ENCODE results near the gene SPTLC2.

The SPTLC2 gene

DNA sequence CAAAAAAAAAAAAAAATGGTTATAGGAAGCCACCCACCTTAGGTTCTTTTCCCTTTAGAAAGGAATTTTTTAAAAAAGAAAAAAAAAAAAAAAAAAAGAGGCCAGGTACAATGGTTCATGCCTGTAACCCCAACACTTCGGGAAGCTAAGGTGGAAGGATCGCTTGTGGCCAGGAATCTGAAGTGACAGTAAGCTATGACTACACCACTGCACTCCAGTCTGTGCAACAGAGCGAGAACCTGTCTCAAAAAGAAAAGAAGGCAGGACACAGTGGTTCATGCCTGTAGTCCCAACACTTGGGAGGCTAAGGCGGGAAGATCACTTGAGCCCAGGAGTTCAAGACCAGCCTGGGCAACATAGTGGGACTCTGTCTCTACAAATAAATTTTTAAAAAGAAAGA is 36.0 kb downstream of the SPTLC2 start:
- TF ChIP-seq, protein P1, sequence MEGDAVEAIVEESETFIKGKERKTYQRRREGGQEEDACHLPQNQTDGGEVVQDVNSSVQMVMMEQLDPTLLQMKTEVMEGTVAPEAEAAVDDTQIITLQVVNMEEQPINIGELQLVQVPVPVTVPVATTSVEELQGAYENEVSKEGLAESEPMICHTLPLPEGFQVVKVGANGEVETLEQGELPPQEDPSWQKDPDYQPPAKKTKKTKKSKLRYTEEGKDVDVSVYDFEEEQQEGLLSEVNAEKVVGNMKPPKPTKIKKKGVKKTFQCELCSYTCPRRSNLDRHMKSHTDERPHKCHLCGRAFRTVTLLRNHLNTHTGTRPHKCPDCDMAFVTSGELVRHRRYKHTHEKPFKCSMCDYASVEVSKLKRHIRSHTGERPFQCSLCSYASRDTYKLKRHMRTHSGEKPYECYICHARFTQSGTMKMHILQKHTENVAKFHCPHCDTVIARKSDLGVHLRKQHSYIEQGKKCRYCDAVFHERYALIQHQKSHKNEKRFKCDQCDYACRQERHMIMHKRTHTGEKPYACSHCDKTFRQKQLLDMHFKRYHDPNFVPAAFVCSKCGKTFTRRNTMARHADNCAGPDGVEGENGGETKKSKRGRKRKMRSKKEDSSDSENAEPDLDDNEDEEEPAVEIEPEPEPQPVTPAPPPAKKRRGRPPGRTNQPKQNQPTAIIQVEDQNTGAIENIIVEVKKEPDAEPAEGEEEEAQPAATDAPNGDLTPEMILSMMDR (IDR thresholded peaks at IDR 0.05; ENCODE audit: low read depth, low read length, missing control alignments) = no peak
- DNase-seq (ENCODE audit: low read depth) = no peak
- no peak overlapping the region for H3K4me3 ChIP-seq (ENCODE audit: low read depth, low read length)

DNA sequence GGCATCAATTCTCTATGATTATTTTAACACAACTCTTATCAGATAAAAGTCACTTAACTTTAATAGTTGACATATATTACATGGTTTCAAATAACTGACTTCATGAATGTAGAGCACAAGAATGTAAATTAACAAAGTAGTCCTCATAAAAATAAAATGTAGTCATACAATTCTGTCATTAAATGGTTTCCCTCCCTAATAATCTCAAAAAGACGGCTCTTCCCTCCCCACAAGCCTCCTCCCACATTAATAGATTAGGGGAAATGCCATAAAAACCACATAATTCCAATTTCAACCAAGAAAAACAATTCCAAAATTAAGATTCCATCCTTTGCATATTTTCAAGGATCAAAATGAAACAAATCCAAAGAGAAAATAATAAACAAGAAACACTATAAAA is 36.7 kb downstream of the SPTLC2 start:
- TF ChIP-seq, protein P1 (IDR thresholded peaks at IDR 0.05; ENCODE audit: low read depth, low read length, missing control alignments) = no peak
- no peak for DNase-seq (ENCODE audit: low read depth)
- no peak overlapping the region for H3K4me3 ChIP-seq (ENCODE audit: low read depth, low read length)

DNA sequence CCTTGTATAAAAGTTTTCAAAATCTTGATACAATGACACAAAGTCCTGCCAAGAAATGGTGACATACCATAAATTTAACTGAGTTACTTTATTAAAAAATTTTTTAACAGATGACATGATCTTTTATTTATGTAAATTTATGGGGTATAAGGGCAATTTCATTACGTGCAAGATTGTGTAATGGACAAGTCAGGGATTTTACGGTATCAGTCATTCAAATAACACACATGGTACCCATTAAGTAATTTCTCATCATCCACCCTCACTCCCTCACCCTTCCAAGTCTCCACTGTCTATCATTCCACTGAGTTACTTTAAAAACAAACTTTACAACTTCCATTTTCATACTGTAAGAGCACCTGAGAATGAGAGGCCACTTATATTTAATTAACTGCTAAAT is 37.4 kb downstream of the SPTLC2 start:
- DNase-seq (ENCODE audit: low read depth) = no peak
- TF ChIP-seq, protein P1 (IDR thresholded peaks at IDR 0.05; ENCODE audit: low read depth, low read length, missing control alignments) = no peak
- no peak overlapping the region for H3K4me3 ChIP-seq (ENCODE audit: low read depth, low read length)

DNA sequence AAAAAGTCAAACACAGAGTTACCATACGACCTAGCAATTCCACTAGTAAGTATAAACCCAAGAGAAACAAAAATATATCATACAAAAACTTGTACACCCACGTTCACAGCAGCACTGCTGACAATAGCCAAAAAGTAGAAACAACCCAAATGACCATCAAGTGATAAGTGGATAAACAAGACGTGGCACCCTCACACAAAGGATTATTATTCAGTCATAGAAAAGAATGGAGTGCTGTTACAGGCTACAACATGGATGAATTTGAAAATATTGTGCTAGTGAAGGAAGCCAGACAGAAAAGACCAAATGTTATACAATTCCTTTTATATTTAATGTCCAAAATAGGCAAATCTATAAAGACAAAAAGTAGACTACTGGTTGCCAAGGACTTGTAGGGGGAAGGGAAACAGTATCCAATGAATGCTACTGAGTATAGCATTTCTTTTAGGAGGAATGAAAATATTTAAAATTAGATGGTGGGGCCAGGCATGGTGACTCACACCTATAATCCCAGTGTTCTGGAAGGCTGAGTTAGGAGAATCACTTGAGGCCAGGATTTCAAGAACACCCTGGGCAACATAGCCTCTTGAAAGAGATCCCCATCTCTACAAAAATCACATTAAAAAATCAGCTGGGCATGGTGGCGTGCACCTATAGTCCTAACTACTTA is 41.9 kb downstream of the SPTLC2 start:
- no peak overlapping the region for H3K4me3 ChIP-seq (ENCODE audit: low read depth, low read length)
- TF ChIP-seq, protein P1 (IDR thresholded peaks at IDR 0.05; ENCODE audit: low read depth, low read length, missing control alignments) = no peak
- no peak for DNase-seq (ENCODE audit: low read depth)

DNA sequence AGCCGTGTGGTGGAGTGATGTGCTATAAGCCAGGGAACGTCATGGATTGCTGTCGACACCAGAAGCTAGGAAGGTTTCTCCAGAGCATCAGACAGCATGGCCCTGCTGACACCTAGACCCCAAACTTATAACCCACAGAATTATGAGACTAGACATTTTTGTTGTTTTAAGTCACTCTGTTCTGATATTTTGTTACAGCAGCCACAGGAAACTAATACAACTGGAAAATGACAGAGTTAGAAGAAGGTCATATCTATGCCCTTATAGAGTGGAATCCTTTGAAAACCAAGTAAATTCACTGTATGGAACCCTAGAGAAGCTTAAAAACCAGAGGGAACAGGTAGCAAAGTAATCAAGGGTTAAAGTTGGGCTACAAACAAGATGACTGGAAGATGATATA is 42.5 kb downstream of the SPTLC2 start:
- TF ChIP-seq, protein P1 (IDR thresholded peaks at IDR 0.05; ENCODE audit: low read depth, low read length, missing control alignments) = no peak
- DNase-seq (ENCODE audit: low read depth) = no peak
- H3K4me3 ChIP-seq (ENCODE audit: low read depth, low read length) = no peak overlapping the region

DNA sequence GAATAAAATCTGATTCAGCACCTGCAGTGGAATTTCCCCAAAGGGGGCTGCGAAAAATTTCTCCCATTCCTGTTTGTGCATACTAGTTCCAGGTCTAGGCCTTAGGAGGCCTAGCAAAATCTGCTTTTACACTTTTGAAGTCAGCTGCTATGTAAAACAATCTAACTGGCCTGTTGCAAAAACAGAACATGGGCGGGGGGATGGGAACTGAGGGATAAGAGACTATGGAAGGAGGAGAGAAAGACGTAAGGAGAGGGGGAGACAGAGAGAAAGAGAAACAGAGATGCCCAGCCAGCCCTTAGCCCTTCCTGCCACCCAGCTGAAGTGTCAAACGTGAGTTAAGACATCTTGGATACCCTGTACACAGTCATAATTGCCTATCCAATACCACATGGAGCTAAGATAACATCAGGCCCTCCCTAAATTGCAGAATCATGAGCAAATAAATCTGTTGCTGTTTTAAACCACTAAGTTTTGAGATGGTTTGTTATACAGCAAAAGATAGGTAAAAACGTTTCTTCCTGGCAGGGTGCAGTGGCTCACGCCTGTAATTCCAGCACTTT is 45.6 kb downstream of the SPTLC2 start:
- no peak overlapping the region for H3K4me3 ChIP-seq (ENCODE audit: low read depth, low read length)
- DNase-seq (ENCODE audit: low read depth) = no peak
- TF ChIP-seq, protein P1 (IDR thresholded peaks at IDR 0.05; ENCODE audit: low read depth, low read length, missing control alignments) = no peak

DNA sequence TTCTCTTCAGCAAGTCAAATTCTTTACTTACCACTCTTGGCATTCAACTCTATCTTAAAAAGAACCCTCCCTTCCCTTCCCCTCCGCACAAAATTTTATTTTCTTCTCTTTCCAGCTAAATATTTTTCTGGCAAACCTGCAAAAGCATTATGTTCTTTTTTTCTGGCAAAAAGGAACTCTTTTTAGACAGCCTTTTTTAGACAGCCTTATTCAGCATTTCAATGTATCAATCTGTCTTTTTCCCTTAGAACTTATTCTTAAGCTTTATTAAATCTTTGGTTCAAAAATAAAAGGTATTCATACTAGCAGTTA is 50.5 kb downstream of the SPTLC2 start:
- H3K4me3 ChIP-seq (ENCODE audit: low read depth, low read length) = no peak overlapping the region
- TF ChIP-seq, protein P1 (IDR thresholded peaks at IDR 0.05; ENCODE audit: low read depth, low read length, missing control alignments) = no peak
- DNase-seq (ENCODE audit: low read depth) = no peak
